Measurements from ENCODE around the gene GSTM3. TPM values are rescaled to one million over a fixed set of nuclear protein-coding genes. Genes with fewer than 3 reads are reported as not detected.

Gene GSTM3
- total RNA-seq, 8 experiments from 2014 or later = 61.8 to 639 (median 82.1) TPM

Other genes starting within 250 kb of the GSTM3 start
- gene CYB561D1, start 246.9 kb downstream of the GSTM3 start, total RNA-seq = 10 to 100 TPM in 2 of 8 experiments, 1 to 10 TPM in 6; 5.8 to 12.6 (median 7.5) TPM
- 10 to 100 TPM in 1 of 8 experiments, 1 to 10 TPM in 7; 3.5 to 11.5 (median 6.7) TPM for gene AMIGO1, start 231.3 kb downstream of the GSTM3 start, total RNA-seq
- gene GPR61, start 201.2 kb downstream of the GSTM3 start, total RNA-seq = 1 to 10 TPM in 6 of 8 experiments, under 1 TPM in 2; 0.56 to 5.8 (median 2.6) TPM
- gene GNAI3, start 192.4 kb downstream of the GSTM3 start, total RNA-seq = 10 to 100 TPM in 7 of 8 experiments, 1 to 10 TPM in 1; 8.8 to 15.5 (median 13.9) TPM
- gene GNAT2, start 121.4 kb downstream of the GSTM3 start, total RNA-seq = not detected
- gene AMPD2, start 121.2 kb downstream of the GSTM3 start, total RNA-seq = 100 to 1,000 TPM in 1 of 8 experiments, 10 to 100 TPM in 7; 46.3 to 100 (median 61.3) TPM
- gene GSTM4, start 84.9 kb downstream of the GSTM3 start, total RNA-seq = 10 to 100 TPM in 3 of 8 experiments, 1 to 10 TPM in 5; 6.5 to 46.1 (median 9.1) TPM
- 100 to 1,000 TPM in 2 of 8 experiments, 10 to 100 TPM in 6; 18.6 to 116 (median 28.1) TPM for gene GSTM2, start 73.0 kb downstream of the GSTM3 start, total RNA-seq
- gene GSTM1, start 53.2 kb downstream of the GSTM3 start, total RNA-seq = 1 to 10 TPM in 3 of 8 experiments, not detected in 5; 2.6 to 5.2 (median 3.7) TPM
- gene GSTM5, start 28.8 kb downstream of the GSTM3 start, total RNA-seq = 1 to 10 TPM in 3 of 8 experiments, under 1 TPM in 4, not detected in 1; 0.05 to 2.9 (median 0.82) TPM
- gene EPS8L3, start 22.9 kb upstream of the GSTM3 start, total RNA-seq = 1 to 10 TPM in 2 of 8 experiments, not detected in 6; 1.0 to 3.1 TPM
- gene CSF1, start 169.8 kb upstream of the GSTM3 start, total RNA-seq = 10 to 100 TPM in 4 of 8 experiments, 1 to 10 TPM in 4; 1.2 to 27.1 (median 9.1) TPM
- 10 to 100 TPM; 33.7 to 96.8 (median 56.7) TPM for gene AHCYL1, start 243.7 kb upstream of the GSTM3 start, total RNA-seq